ENCODE measurements around the gene DPYSL4.

Gene DPYSL4

DNA sequence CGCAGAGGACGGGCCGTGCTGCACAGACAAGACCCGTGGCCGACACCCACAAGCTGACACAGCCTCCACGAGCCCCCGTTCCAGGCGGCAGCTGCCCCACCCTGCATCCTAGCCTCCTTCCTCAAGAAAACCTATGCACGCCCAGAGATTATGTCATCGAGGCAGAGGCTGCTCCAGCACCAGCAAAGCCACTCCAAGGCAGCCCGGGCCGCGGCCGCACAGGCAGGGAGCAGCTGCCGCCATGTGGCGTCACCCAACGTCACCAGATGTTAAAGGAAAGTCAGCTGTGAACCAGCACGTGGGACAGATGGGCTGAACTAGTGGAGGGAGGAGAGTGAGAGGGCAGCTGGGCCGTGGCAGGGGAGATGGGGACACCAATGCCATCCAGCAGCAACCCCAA is 61.2 kb downstream of the DPYSL4 start:
- no peak for DNase-seq

DNA sequence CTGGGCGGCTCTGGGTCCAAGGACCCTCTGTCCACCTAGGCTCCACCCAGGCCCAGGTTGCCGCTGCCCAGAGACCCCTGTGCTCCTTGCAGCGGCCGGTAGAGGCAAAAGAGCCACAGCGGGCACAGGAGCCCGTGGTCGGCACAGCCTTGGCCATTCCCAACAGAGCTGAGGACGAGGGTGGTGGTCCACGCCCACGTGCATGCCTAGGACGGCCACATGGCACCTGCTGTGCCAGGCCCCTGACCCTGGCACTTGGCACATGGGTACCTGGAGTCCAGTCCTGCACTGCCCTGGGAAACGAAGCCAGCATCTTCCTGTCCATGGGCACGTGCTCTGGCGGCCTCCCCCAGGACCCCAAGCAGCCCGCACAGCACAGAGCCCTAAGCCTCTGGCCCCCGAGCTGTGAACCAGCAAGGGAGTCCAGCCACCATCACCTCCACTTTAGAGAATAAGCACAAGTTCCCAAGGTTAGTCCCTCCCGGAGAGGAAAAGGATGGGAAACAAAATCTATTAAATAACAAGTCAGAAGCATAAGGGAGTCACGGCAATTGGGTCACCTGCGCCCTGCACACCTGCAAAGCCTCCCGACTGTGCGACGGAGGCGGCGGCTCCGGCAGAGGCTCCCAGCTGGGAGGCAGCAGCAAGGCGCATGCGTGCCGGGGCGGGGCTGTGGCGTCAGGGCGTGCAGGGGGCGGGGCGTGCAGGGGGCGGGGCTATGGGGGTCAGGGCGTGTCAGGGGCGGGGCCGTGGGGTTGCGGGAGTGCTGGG is 61.9 kb downstream of the DPYSL4 start:
- DNase-seq = peak; percentile 79

DNA sequence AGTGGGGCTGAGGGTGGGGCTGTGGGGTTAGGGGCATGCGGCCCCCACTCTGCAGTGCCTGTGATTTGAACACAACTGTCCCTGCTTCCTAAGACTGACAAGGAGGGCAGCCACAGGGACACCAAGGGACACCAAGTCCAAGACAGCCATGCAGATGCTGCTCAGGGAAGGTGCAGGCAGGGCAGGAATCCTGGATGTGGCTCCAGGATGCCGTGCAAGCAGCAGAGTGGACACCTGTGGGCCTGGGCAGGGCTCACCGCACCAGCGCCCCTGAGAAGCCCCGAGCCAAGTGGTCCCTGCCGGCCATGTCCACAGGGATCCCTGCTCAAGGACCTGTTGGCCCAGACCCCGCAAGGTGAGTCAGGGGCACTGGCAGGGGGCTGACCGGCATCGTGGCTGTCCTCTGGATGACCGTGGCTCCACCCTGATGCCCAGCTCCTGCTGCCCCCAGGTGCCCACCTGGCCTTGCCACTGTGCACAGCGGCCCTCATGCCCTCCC is 62.5 kb downstream of the DPYSL4 start:
- DNase-seq = no peak

DNA sequence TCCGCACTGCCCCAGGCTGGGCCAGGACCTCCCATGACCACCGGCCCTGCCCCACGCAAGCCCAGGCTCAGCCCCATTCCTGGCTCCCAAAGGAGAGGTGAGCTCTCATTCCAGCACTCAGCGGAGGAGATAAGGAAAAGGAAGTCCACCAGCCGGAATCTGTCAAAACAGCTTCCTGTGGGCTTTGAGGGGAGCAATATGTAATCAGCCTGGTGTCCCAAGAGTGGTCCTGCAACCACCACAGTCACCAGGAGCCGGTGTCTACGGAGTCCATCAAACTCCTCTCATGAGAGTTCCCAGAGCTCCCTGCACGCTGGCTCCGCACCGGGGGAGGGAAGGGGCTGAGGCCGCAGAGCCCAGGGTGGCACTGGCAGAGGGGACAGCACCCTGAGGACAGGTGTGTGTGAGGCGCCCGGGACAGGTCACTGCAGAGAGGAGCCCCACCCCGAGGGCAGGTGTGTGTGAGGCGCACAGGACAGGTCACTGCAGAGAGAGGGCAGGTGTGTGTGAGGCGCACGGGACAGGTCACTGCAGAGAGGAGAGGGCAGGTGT is 63.2 kb downstream of the DPYSL4 start:
- DNase-seq = no peak

DNA sequence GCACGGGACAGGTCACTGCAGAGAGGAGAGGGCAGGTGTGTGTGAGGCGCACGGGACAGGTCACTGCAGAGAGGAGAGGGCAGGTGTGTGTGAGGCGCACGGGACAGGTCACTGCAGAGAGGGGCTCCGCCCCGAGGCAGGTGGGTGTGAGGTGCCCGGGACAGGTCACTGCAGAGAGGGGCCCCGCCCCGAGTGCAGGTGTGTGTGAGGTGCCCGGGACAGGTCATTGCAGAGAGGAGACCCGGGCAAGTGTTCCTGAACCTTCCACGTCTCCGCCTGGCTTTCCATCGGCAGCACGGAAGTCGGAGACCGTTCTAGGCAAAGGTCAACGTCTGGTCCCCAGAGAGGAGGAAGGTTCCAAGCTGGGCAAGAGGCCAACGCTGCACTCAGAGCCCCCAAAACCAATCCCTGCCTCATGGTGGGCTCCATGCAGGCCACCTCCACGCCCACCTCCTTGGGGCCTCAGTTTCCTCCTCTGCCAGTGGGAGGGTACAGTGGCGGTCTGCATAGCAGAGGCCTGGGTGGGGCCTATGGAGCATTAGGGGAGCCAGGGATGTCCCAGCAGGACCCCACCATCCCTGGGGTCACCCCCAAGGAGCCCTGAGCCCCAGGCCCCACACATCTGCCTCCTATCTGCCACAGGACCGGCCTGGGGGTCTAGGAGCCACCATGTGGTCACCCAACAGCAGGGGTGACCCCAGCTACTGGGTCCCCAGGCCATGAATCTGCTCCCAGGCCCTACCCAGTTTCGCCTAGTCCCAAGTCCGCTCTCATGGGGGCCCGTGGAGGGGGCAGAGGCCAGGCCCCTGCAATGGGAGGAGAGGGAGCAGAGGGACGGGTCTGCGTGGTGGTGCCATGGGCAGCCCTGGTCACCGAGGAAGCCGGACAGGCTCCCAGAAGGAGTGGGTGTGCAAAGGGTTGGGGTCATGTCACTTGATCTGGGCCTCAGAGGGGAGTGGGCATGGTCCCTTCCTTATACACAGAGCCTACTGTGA is 64.0 kb downstream of the DPYSL4 start:
- no peak for DNase-seq

DNA sequence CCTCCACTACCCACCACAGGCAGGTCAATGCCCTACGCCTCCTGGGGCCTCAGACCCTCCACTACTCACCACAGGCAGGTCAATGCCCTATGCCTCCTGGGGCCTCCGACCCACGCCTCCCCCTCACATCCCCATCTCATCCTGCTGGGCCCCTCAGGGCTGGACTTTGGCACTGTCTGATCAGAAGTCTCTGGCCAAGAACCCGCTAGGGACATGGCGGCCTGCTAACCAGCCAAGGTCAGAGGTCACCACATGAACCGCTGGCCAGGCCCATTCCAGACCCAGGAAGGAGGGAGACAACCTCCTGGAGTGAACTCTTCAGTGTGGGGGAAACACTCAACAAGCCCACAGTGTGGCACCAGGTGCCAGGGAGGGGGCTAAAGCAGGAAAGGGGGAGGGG is 65.2 kb downstream of the DPYSL4 start:
- no peak for DNase-seq

DNA sequence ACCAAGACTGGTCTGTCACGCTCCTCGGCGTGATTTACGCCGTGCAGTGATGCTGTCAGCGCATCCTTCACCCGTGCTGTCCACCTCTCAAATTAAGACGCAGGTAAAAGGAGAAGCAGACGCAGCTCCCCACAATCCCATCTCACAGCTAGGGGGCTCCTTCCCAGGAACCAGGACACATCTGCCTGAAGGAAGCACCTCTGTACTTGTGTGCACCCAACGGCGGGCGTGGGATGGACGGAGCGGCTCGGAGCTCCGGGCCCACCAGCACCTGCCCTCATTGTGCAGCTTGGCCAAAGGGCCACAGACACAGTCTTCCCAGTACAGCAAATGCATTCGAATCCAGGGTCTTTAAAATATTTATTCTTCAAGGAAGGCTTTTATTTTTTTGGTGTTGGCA is 65.7 kb downstream of the DPYSL4 start:
- DNase-seq = no peak

DNA sequence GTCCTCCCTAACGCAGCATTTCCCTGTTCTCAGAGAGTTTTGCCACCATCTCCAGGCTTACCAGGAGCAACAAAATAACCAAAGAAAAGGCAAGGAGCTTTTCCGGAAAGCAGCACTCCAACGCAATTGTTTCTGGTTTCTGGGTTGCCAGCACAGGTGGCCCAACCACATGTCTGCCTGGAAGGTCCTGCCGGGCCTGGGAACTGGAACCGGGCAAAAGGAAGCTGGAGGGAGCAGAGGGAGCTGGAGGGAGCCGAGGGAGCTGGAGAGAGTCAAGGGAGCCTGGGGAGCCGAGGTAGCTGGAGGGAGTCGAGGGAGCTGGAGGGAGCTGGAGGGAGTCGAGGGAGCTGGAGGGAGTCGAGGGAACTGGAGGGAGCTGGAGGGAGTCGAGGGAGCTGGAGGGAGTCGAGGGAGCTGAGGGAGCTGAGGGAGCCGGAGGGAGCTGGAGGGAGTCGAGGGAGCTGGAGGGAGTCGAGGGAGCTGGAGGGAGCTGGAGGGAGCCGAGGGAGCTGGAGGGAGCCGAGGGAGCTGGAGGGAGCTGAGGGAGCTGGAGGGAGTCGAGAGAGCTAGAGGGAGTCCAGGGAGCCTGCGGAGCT is 66.4 kb downstream of the DPYSL4 start:
- no peak for DNase-seq

DNA sequence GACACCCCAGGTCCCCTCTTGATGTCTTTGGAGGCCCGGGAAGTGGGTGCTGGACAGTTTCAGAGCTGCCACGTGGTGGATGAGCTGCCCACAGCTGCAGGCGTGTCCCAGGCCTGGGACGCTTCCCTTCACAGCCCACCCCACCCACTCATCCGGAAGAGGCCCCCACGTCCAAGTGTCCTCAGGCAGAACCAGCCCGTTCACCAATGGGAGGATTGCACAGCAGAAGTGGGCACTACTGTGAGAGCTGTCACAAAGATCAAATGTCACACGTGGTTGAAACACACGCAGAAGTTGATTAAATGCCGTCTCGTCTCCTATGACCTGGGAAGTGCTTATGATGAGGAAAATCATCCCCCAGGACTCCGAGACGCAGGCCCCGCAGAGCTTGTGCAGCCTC is 68.1 kb downstream of the DPYSL4 start:
- DNase-seq = no peak

Measured in islet precursor cell (in vitro differentiated cells).